Central memory CD8-positive, alpha-beta T cell (primary cell): ENCODE results near the gene TTLL6.
"Not testable (repeated sequence)": the region's sequence is repeated elsewhere in the genome, so short reads cannot be mapped to it uniquely, and the experiment has no call there.

Source experiments
- ATAC-seq: fragments of 150-1000 bp; cut with Tn5 transposase; replicated peaks from 2 replicates; pipeline ENCODE4 v1.10.0; 2022; ENCODE audit warnings: mild to moderate bottlenecking, moderate FRiP score, moderate number of reproducible peaks; ENCODE audit not compliant: poor library complexity, severe bottlenecking; ENCODE audit errors: extremely low read depth
- DNase-seq, 2 donors: peaks; one replicate each; pipeline ENCODE4 v3.0.0; 2021; ENCODE audit warnings: low spot score in 2 of 2
- H3K27ac Mint-ChIP-seq: one replicate; pipeline ENCODE4 v1.8.0; 2022; ENCODE audit warnings: low read depth, mild to moderate bottlenecking, moderate library complexity, mixed read lengths
- H3K27me3 Mint-ChIP-seq: one replicate; pipeline ENCODE4 v1.8.0; 2022; ENCODE audit warnings: mixed read lengths
- H3K36me3 Mint-ChIP-seq: one replicate; pipeline ENCODE4 v1.8.0; 2022; ENCODE audit warnings: mild to moderate bottlenecking, moderate library complexity, mixed read lengths; ENCODE audit not compliant: insufficient read depth
- H3K4me1 Mint-ChIP-seq: one replicate; pipeline ENCODE4 v1.8.0; 2022; ENCODE audit warnings: mixed read lengths
- H3K4me3 Mint-ChIP-seq: one replicate; pipeline ENCODE4 v1.8.0; 2022; ENCODE audit warnings: mild to moderate bottlenecking, moderate library complexity, mixed read lengths
- H3K9me3 Mint-ChIP-seq: one replicate; pipeline ENCODE4 v1.8.0; 2022; ENCODE audit warnings: mixed read lengths

Gene TTLL6

DNA sequence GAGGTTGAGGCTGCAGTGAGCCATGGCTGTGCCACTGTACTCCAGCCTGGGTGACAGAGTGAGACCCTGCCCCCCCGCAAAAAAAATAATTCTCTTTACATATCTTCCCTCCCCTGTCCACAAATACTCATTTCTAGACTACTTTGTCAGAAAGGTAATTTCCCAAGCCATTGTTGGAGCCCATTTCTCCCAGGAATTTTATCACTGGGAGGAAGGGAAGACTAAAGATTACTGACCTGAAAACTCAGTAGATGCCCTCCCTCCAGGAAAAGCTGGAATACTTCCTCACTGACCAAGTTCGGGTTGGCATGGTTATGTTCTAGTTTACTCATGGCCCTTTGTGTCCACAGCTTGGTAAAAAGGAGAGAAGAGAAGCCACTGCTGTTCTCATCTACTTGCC is 17.9 kb upstream of the TTLL6 start:
- H3K9me3 Mint-ChIP-seq = no peaks in the 10 kb centered on the region
- H3K4me3 Mint-ChIP-seq = no peak overlapping the region
- no peak overlapping the region for H3K27ac Mint-ChIP-seq
- no peak for ATAC-seq
- H3K36me3 Mint-ChIP-seq = peaks cover 15% of the 10 kb centered on the region
- DNase-seq = no peak
- peaks cover 56% of the 10 kb centered on the region for H3K4me1 Mint-ChIP-seq
- no peaks in the 10 kb centered on the region for H3K27me3 Mint-ChIP-seq

- no peak for DNase-seq
- Mint-ChIP-seq H3K27ac (peak overlapping the region; percentile 95), H3K4me1 (peaks cover 38% of the 10 kb centered on the region), H3K9me3 (no peaks in the 10 kb centered on the region), H3K27me3 (no peaks in the 10 kb centered on the region), H3K4me3 (peak overlapping the region; percentile 94), H3K36me3 (peaks cover 9% of the 10 kb centered on the region)
- no peak for ATAC-seq
Measured at GRCh38 chr17:48831549-48831883, 14.5 kb upstream of the TTLL6 start.

DNA sequence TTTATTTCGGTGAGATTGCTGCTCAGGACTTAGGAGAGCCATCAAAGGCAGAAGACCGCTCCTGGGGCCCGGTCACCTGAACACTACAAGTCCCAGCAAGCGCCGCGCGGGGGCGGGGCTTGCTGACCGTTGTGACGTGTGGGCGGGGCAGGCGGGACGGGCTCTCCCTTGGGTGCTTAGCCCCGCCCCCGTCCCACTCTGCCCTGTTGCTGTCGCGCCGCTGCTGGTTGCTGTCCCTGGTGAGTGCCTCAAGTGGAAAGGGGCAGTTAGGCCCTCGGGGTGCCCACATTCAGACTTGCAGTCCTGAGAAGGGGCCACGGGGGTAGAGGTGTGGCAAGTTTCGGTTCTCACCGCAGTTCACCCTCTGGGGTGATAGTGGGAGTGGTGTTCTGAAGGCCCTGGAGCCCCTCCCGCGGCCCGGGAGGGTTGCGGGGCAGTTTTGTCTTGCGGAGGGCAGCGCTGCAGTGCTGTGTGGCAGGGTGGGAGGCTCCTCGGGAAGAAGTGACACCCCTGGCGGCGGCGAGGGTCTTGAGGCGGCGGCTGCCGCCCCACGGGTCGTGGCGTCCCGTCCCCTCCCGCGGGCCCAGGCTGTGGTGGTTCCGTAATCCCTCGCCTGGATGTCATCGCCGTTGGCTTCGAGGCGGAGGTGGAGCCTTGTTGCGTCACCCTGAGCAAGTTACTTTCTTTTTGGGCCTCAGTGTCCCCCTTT is 14.0 kb upstream of the TTLL6 start, which contains the start of gene CALCOCO2:
Gene CALCOCO2, plus strand, starts transcription at position 196 of the 709 bp plus-strand sequence. CDS start 10,673 bp downstream, outside the sequence.
- Mint-ChIP-seq H3K4me1 (peaks cover 32% of the 10 kb centered on the region), H3K9me3 (no peaks in the 10 kb centered on the region)
- DNase-seq = peak; percentile 62 to 64

DNA sequence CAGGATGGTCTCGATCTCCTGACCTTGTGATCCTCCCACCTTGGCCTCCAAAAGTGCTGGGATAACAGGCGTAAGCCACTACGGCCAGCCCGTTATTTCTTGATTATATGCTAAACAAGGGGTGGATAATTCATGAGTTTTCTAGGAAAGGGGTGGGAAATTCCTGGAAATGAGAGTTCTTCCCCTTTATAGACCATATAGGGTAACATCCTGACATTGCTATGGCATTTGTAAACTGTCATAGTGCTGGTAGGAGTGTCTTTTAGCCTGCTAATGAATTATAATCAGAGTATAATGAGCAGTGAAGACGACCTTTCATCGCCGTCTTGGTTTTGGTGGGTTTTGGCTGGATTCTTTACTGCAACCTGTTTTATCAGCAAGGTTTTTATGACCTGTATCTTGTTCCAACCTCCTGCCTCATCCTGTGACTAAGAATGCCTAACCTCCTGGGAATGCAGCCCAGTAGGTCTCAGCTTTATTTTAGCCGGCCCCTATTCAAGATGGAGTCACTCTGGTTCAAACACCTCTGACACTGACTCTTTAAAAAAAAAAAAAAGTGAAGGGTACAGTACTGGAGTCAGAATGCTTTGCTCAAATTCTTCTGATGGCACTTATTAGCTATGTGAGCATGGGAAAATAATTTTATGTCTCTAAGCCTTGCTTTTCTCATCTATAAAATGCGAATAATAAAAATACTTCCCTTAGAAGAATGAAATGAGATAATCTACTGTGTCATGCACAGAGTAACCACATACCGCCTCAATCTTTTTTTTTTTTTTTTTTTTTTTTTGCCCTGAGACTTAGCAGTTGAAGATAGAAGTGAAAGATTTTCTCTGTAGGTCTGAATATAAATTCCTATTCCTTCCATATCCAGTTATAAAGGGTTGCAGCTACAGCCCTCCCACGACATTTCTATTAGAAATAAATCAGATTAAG is 8.7 kb upstream of the TTLL6 start:
- H3K4me3 Mint-ChIP-seq = no peak overlapping the region

More for the DNA sequence above, 14.0 kb upstream of the TTLL6 start, which contains the start of gene CALCOCO2:
- H3K4me3 Mint-ChIP-seq = peak within 1 kb of the TSS; percentile 94
- peak; percentile 88 for ATAC-seq
- H3K27ac Mint-ChIP-seq = peak within 1 kb of the TSS; percentile 95
- H3K27me3 Mint-ChIP-seq = no peaks in the 10 kb centered on the region
- peaks cover 7% of the 10 kb centered on the region for H3K36me3 Mint-ChIP-seq

DNA sequence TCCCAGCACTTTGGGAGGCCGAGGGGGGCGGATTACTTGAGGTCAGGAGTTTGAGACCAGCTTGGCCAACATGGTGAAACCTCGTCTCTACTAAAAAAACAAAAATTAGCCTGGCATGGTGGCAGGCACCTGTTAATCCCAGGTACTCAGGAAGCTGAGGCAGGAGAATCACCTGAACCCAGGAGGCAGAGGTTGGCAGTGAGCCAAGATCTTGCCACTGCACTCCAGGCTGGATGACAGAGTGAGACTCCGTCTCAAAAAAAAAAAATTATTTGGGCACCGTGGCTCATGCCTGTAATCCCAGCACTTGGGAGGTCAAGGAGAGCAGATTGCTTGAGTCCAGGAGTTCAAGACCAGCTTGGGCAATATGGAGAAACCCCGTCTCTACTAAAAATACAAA is 3.9 kb upstream of the TTLL6 start:
- H3K9me3 Mint-ChIP-seq, ATAC-seq, H3K4me3 Mint-ChIP-seq, DNase-seq, H3K36me3 Mint-ChIP-seq, H3K27ac Mint-ChIP-seq: not testable (repeated sequence)
- Mint-ChIP-seq H3K27me3 (peaks cover 40% of the 10 kb centered on the region), H3K4me1 (peaks cover 10% of the 10 kb centered on the region)

More for the DNA sequence above, 8.7 kb upstream of the TTLL6 start:
- ATAC-seq (no peak), DNase-seq (no peak)
- Mint-ChIP-seq H3K27ac (no peak overlapping the region), H3K36me3 (no peaks in the 10 kb centered on the region), H3K9me3 (no peaks in the 10 kb centered on the region), H3K4me1 (no peaks in the 10 kb centered on the region), H3K27me3 (peaks cover 12% of the 10 kb centered on the region)

DNA sequence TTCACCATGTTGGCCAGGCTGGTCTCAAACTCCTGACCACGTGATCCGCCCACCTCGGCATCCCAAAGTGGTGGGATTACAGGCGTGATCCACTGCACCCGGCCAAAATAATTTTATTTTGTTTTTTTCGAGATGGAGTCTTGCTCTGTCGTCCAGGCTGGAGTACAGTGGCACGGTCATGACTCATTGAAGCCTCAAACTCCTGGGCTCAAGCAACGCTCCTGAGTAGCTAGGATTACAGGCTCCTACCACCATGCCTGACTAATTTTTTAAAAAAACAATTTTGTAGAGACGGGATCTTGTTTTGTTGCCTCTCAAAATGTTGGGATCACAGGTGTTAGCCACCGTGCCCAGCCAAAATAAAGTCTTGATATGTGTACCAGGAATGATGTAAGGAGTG is 2.4 kb upstream of the TTLL6 start:
- Mint-ChIP-seq H3K4me3 (no peak overlapping the region), H3K27ac (no peak overlapping the region), H3K9me3 (no peaks in the 10 kb centered on the region), H3K27me3 (peaks cover 55% of the 10 kb centered on the region), H3K36me3 (no peaks in the 10 kb centered on the region), H3K4me1 (peaks cover 12% of the 10 kb centered on the region)
- no peak for ATAC-seq
- DNase-seq = no peak

DNA sequence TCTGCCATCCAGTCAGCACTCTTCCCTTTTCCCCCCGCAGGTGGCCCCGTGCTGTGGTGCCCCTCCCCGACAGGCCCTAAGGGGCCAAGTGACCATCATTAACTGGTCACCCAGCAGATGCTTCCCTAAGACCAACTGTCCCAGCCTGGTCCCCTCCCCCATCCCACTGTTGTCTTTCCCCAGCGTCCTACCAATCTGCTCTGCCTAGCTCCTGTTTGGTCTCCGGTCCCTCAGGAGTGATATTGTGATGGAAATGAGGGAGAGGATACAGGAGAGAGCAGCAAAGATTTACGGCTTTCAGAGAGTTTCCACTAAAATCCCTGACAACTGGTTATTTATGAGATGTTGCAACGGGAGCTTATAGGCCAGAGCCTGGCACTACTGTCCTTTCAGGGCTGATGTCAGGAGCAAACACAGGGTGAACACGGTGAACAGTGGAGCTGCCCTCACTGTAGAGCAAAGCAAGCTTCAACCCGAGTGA is 1.4 kb upstream of the TTLL6 start:
- ATAC-seq (no peak), DNase-seq (no peak)
- H3K27me3 Mint-ChIP-seq = peaks cover 61% of the 10 kb centered on the region
- H3K4me3 Mint-ChIP-seq = no peak overlapping the region
- H3K36me3 Mint-ChIP-seq = no peaks in the 10 kb centered on the region
- H3K27ac Mint-ChIP-seq = no peak overlapping the region
- no peaks in the 10 kb centered on the region for H3K9me3 Mint-ChIP-seq
- H3K4me1 Mint-ChIP-seq = peaks cover 15% of the 10 kb centered on the region

- Mint-ChIP-seq H3K9me3 (no peaks in the 10 kb centered on the region), H3K27me3 (peaks cover 62% of the 10 kb centered on the region), H3K36me3 (no peaks in the 10 kb centered on the region), H3K4me1 (peaks cover 15% of the 10 kb centered on the region), H3K4me3 (peak overlapping the region; percentile 47), H3K27ac (no peak overlapping the region)
- ATAC-seq (no peak), DNase-seq (no peak)
Measured at GRCh38 chr17:48816438-48816773, 623 bp downstream of the TTLL6 start.

- Mint-ChIP-seq H3K27ac (no peak overlapping the region), H3K4me1 (peaks cover 15% of the 10 kb centered on the region), H3K27me3 (peaks cover 62% of the 10 kb centered on the region), H3K4me3 (no peak overlapping the region), H3K9me3 (no peaks in the 10 kb centered on the region), H3K36me3 (no peaks in the 10 kb centered on the region)
- ATAC-seq (no peak), DNase-seq (no peak)
Measured at GRCh38 chr17:48815311-48815710, 1.7 kb downstream of the TTLL6 start.

- DNase-seq (peak; percentile 31 to 34), ATAC-seq (no peak)
- Mint-ChIP-seq H3K36me3 (no peaks in the 10 kb centered on the region), H3K4me1 (peaks cover 15% of the 10 kb centered on the region), H3K9me3 (no peaks in the 10 kb centered on the region), H3K4me3 (no peak overlapping the region), H3K27ac (no peak overlapping the region), H3K27me3 (peaks cover 62% of the 10 kb centered on the region)
Measured at GRCh38 chr17:48814504-48814903, 2.5 kb downstream of the TTLL6 start.

DNA sequence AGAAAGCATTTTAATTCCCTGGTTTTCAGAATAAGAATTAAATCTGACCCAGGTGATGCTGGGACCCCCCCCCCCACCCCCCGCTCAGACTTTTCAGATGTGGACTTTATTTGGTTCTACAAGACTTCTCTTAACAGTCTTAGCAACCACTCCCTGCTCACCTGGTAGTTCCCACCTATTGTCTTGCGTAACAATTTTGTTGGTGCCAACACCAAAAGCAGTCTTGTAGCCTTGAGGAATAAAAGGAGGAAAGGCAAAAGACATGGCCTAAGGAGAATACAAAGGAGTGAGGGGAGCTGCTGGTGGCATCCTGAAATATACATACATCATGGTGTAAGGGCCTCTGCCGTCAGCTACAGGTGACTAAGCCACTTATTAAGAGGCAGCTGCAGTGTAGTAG is 5.0 kb downstream of the TTLL6 start:
- DNase-seq (no peak), ATAC-seq (no peak)
- Mint-ChIP-seq H3K4me1 (peaks cover 14% of the 10 kb centered on the region), H3K27ac (no peak overlapping the region), H3K36me3 (peaks cover 2% of the 10 kb centered on the region), H3K9me3 (no peaks in the 10 kb centered on the region), H3K27me3 (peaks cover 43% of the 10 kb centered on the region), H3K4me3 (no peak overlapping the region)

DNA sequence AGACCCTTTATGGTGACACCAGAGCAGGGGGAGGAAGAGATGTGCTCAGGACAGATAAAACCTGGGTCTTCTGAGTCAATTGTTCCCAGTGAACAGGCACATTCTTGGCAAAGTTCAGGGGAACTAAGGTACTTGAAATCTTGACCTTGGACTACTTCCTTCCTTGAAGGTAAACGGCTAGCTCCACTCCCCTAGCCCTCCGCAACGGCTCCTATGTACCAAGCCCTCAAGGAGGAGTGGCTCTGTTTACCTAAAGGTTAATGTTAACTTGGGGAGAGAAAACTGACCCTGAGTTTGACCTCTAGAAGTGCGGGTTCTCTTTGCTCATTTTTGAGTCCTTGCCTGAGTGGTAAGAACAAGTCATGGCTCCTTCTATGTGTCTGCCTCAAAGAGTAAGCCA is 7.8 kb downstream of the TTLL6 start:
- DNase-seq = no peak
- no peak overlapping the region for H3K4me3 Mint-ChIP-seq
- peaks cover 15% of the 10 kb centered on the region for H3K27me3 Mint-ChIP-seq
- ATAC-seq = no peak
- no peaks in the 10 kb centered on the region for H3K9me3 Mint-ChIP-seq
- H3K4me1 Mint-ChIP-seq = no peaks in the 10 kb centered on the region
- H3K27ac Mint-ChIP-seq = no peak overlapping the region
- peaks cover 2% of the 10 kb centered on the region for H3K36me3 Mint-ChIP-seq
